HG03342 (cell line): ENCODE data around the gene NCAPH2.
A peak's percentile ranks its signal among the peaks of the same experiment; 100 is the strongest.
"Not testable (repeated sequence)": the region's sequence is repeated elsewhere in the genome, so short reads cannot be mapped to it uniquely, and the experiment has no call there.

ENCODE experiments used
- ATAC-seq: cut with Tn5 transposase; IDR thresholded peaks from one replicate; pipeline ENCODE4 v1.9.1; 2021; ENCODE audit warnings: mild to moderate bottlenecking, moderate library complexity; ENCODE audit not compliant: unreplicated experiment

The NCAPH2 gene

GRCh38 chr22:50528682-50529415, 20.8 kb downstream of the NCAPH2 start:
- no peak for ATAC-seq

GRCh38 chr22:50529416-50529896, 21.4 kb downstream of the NCAPH2 start:
- no peak for ATAC-seq

DNA sequence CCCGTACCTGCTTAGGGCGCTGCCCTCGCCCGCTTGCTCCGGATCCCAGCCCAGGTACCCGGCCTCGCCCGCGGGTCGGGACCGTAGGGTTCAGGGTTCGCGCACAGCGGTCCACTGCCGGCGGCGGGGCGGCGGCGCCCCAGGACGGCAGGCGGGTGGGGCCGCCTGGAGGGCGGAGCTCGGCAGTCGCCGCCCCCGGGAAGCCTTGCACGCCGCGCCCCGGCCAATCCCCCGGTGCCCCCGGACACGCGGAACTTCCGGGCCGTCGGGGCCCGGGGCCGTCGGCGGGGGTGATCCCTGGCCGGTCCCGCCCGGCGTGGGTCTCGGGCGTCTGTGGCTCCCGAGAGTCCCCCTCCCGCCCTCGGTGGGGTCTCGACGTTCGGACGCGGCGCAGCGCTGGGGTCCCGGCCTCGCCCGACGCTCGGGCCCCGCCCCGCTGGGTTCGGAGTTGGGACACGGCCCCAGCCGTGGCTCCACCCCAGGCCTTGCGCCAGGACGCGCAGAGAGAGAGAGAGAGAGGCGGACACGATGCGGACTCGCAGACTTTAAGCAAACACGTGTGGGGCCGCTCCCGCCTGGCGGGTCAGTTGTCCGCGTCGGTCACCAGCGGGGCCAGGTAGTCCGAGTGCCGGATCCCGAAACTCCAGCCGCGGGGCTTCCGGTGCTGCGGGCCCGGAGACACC, 22.0 kb downstream of the NCAPH2 start, which contains the start of gene TYMP:
TSS of gene TYMP (minus strand) at position 116 of the 683 bp plus-strand sequence. CDS start 303 bp downstream, outside the sequence.
- peak; percentile 17 for ATAC-seq

DNA sequence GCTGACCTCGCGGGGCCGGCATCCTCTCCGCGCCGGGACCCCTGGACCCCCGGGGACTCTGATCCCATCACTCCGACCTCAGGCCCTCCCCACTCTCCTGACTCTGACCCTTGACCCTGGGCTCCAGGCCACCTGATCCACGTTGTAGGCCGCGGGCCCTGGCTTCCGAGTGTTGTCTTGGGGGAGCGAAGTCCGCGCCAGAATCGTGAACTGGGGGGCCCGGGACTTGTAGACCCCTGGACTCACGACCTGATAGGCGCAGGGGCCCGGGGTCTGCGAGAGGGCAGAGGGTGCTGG, 22.5 kb downstream of the NCAPH2 start:
- no peak for ATAC-seq

DNA sequence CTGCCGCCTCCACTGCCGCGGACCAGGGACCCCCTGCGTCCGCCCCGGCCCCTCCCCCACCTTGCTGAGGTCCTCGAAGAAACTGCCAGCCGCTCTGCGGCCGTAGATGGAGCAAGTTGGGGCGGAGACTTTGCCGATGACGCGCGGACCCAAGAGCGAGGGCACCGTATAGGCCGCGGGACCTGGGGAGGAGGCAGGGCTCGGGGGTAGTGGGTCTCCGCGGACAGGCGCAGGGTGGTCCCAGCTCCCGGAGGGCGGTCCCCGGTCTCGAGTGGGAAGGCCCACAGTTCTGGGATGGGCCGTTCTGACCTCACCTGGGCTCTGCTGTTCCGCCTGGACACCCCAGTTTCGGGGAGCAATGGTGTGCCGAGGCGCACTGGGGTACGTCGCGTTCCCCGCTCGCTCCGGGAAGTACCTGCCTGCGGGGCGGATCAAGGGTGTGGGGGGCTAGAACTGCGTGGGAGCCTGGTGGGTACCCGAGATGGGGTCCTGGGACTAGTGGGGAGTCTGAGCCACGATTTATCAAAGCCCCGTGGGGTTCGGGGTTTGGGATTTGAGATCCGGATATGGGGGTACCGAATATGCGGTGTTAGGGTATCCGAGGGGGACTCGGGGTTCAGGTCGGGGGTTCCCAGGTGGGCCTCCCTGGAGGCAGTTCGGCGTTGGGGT, 23.0 kb downstream of the NCAPH2 start:
- no peak for ATAC-seq

GRCh38 chr22:50531546-50531961, 23.5 kb downstream of the NCAPH2 start:
- no peak for ATAC-seq

DNA sequence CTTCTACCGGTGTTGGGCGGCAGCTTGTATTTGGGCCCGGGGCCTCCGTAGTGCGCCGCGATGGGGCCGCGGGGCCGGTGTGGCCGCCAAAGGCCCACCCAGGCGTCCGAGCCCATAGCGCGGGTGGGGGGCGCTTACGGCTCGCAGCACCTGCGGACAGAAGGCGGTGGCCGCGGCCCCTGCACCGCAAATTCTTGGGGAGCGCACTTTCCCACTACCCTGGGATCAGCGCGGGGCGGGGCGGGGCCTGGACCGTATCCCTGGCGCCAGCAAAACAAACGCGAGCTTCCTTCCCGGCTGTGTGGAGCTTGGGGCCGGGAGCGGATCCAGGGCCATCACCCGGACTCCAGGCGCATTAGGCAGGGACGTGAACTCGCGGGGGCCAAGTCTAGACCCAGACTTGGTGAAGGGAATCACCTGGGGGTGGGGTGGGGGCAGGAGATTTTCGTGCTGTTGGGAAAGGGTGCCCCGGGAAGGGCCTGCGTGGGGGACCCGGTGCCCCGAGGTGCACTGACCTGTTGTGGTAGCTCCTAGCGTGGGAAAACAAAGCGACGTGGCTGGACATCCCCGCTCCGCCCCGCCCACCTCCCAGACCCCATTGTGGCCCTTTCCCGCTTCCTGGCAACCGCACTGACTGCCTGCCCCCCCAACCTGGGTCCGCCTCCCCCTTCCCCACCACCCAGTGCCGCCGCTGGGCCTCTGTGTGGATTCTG, 24.1 kb downstream of the NCAPH2 start:
- ATAC-seq = no peak

GRCh38 chr22:50532824-50533796, 25.1 kb downstream of the NCAPH2 start:
- ATAC-seq = no peak

GRCh38 chr22:50533856-50534711, 26.1 kb downstream of the NCAPH2 start:
- ATAC-seq = not testable (repeated sequence)

DNA sequence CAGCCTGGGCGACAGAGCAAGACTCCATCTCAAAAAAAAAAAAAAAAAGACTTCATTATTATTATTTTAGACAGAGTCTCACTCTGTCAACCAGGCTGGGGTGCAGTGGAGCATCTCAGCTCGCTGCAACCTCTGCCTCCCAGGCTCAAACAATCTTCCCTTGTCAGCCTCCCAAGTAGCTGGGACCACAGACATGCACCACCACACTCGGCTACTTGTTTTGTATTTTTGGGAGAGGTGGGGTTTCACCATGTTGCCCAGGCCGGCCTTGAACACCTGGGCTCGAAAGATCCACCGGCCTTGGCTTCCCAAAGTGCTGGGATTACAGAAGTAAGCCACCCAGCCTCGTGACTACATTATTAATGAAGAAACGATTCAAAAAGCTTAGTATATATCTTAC, 27.1 kb downstream of the NCAPH2 start:
- no peak for ATAC-seq

DNA sequence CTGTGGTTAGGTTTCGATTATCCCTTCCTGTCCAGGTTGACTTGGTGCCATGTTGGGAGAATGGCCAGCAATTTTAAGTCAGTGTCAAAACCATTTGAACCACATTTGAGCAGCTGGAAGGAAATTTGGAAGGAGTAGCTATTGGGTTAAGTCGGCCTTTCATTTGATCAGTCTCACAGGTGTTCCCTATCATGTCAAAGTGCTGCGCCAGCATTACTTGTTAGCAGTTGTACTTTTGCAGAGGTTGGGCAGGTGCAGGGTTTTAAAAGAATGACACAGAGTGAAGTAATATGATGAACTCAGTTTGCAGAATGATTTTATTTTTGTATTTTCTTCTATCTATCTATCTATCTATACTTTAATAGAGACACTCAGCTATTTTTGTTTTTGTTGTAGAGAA, 28.2 kb downstream of the NCAPH2 start:
- no peak for ATAC-seq

GRCh38 chr22:50537765-50538164, 29.7 kb downstream of the NCAPH2 start:
- ATAC-seq = no peak

DNA sequence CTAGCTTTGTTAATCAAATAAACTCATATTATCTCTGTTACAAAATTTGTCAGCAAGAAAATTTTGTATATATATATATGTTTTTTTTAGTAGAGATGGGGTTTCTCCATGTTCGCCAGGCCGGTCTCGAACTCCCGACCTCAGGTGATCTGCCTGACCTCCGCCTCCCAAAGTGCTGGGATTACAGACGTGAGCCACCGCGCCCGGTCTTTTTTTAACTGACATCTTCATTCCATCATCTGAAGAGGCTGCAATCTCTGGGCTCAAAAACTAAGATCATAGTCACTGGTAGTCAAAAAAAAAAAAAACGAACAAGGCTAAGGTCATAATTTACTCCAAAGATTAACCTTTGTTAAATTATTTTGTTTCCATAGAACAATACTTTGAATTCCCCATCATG, 32.4 kb downstream of the NCAPH2 start:
- ATAC-seq = no peak

- not testable (repeated sequence) for ATAC-seq
Measured at GRCh38 chr22:50541667-50542026, 33.6 kb downstream of the NCAPH2 start.

DNA sequence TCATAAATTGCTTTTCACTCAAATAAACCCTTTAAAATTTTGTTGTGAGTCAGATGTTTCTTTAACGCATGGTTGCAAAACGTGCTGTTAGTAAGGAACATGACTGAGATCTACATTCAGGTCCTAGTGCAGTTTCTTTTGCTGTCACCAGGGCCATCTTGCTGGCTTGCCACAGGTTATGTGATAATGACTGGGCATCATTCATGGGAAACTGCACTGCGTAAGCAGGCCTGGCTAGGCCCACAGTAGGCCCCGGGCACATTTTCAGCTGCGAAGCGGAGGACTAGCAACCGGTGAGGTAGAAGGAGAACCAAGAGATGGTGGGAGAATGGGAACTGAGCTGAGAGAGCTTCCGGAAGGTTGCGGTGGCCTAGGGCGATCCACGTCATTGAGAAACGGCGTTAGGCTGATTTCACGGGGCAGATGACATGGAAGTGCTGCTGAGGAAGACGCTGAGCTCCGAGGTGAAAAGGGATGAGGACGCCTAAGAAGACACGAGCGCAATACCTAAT, 34.4 kb downstream of the NCAPH2 start:
- no peak for ATAC-seq

DNA sequence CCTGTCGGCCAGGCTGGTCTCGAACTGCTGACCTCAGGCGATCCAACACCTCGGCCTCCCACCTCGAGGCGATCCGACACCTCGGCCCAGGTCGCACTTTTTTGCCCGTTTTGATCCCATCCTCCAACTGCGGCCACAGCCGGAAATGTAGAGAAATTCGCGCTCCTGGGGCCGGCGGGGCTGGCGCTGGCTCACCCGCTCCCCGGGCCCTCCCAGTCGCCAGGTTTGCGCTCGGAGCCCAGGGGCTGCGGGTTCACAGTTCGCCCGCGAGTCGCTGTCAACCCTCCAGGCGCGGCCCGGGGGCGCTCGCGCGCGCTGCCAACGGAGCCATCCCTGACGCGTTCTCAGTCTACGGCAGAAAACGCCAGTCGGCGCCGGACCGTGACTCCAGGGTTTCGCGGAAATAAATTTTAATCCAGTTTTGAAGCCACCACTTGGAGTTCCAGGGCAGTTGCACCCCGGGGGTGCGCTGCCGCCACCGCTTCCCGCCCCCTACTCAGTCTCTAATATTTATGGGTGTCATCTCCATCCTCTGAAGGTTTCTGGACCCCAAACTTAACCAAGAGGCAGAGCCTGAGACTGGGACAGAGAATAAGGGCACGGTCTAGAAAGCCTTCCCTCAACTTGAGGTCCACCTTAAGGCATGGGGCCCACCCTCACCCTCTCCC, 36.2 kb downstream of the NCAPH2 start:
- no peak for ATAC-seq

- ATAC-seq = no peak
Measured at GRCh38 chr22:50544746-50545253, 36.8 kb downstream of the NCAPH2 start.
